Measurements from ENCODE around the gene HMGCR. TPM values are rescaled to one million over a fixed set of nuclear protein-coding genes. Genes with fewer than 3 reads are reported as not detected.

HMGCR gene
- total RNA-seq, 1 experiment from 2014 or later, result 137 TPM

DNA sequence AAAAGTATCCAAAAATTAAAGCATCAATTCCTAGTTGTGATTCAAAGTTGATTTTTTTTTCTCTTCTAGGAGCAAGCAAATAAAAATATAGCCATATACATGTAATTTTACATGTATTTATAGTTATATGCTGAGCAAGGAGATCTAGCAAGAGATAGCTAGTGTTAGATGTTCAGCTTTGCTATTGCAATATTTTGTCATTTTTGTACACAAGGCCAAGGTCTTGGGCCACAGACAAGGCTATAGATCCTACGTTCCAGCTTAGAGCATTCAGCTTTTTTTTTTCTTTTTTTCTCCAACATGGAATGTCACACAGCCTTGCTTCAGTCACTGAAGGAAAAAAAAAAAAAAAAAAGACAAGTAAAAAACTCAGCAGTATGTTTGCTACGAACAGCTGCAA lies 36.8 kb downstream of the HMGCR start:
- POLR2A ChIA-PET, result no interaction called here
- CTCF ChIA-PET, result no interaction called here
- no peaks in the 10 kb centered on the region for H3K27me3 Mint-ChIP-seq (ENCODE audit: low read depth)
- no peak overlapping the region for H3K4me3 Mint-ChIP-seq
- ATAC-seq (no peak), DNase-seq (ENCODE audit: low spot score) (no peak)
- H3K36me3 Mint-ChIP-seq, result peaks cover 4% of the 10 kb centered on the region; the same call in 1 of the 2 replicates
- TF ChIP-seq NR2C2 (CRISPR knock-in tag; IDR thresholded peaks at IDR 0.05), result no peak
- TF ChIP-seq, protein P1, sequence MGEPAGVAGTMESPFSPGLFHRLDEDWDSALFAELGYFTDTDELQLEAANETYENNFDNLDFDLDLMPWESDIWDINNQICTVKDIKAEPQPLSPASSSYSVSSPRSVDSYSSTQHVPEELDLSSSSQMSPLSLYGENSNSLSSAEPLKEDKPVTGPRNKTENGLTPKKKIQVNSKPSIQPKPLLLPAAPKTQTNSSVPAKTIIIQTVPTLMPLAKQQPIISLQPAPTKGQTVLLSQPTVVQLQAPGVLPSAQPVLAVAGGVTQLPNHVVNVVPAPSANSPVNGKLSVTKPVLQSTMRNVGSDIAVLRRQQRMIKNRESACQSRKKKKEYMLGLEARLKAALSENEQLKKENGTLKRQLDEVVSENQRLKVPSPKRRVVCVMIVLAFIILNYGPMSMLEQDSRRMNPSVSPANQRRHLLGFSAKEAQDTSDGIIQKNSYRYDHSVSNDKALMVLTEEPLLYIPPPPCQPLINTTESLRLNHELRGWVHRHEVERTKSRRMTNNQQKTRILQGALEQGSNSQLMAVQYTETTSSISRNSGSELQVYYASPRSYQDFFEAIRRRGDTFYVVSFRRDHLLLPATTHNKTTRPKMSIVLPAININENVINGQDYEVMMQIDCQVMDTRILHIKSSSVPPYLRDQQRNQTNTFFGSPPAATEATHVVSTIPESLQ (CRISPR knock-in tag; IDR thresholded peaks at IDR 0.05), result no peak
- H3K27ac Mint-ChIP-seq, result no peak overlapping the region; the same call in 1 of the 2 replicates
- no peaks in the 10 kb centered on the region for H3K9me3 Mint-ChIP-seq
- H3K4me1 Mint-ChIP-seq, result peaks cover 13% of the 10 kb centered on the region

DNA sequence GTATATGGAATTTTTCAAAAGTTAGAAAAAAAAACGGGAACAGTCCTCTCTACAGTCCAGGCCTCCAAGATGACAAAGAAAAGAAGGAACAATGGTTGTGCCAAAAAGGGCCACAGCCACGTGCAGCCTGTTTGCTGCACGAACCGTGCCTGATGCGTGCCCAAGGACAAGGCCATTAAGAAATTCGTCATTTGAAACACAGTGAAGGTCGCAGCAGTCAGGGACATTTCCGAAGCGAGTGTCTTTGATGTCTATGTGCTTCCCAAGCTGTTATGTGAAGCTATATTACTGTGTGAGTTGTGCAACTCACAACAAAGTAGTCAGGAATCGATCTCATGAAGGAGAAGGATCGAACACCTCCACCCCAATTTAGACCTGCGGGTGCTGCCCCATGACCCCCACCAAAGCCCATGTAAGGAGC lies 37.4 kb downstream of the HMGCR start:
- DNase-seq (ENCODE audit: low spot score) (no peak), ATAC-seq (no peak)
- peak overlapping the region; percentile 4 for H3K27ac Mint-ChIP-seq
- no peaks in the 10 kb centered on the region for H3K9me3 Mint-ChIP-seq
- H3K4me3 Mint-ChIP-seq, result no peak overlapping the region
- H3K36me3 Mint-ChIP-seq, result peaks cover 4% of the 10 kb centered on the region; the same call in 1 of the 2 replicates
- ChIA-PET CTCF (interaction anchor here (0.6 kb wide), 1 partner anchor 36 kb away, joined by 4 read pairs; no protein-coding TSS in a partner anchor), POLR2A (no interaction called here)
- no peak for TF ChIP-seq MAX (CRISPR knock-in tag; IDR thresholded peaks at IDR 0.05)
- TF ChIP-seq MYBL2 (CRISPR knock-in tag; IDR thresholded peaks at IDR 0.05), result no peak
- TF ChIP-seq, protein P2, sequence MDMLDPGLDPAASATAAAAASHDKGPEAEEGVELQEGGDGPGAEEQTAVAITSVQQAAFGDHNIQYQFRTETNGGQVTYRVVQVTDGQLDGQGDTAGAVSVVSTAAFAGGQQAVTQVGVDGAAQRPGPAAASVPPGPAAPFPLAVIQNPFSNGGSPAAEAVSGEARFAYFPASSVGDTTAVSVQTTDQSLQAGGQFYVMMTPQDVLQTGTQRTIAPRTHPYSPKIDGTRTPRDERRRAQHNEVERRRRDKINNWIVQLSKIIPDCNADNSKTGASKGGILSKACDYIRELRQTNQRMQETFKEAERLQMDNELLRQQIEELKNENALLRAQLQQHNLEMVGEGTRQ (CRISPR knock-in tag; IDR thresholded peaks at IDR 0.05), result no peak
- no peak for TF ChIP-seq ESRRA (CRISPR knock-in tag; IDR thresholded peaks at IDR 0.05; ENCODE audit: borderline replicate concordance)
- TF ChIP-seq NFATC4 (CRISPR knock-in tag; IDR thresholded peaks at IDR 0.05), result no peak
- H3K27me3 Mint-ChIP-seq (ENCODE audit: low read depth), result no peaks in the 10 kb centered on the region
- peaks cover 13% of the 10 kb centered on the region for H3K4me1 Mint-ChIP-seq

GRCh38 chr5:75375414-75375813 lies 38.4 kb downstream of the HMGCR start:
- no peaks in the 10 kb centered on the region for H3K9me3 Mint-ChIP-seq
- H3K4me1 Mint-ChIP-seq, result peaks cover 13% of the 10 kb centered on the region
- peaks cover 8% of the 10 kb centered on the region; the same call in 1 of the 2 replicates for H3K36me3 Mint-ChIP-seq
- H3K27me3 Mint-ChIP-seq (ENCODE audit: low read depth), result no peaks in the 10 kb centered on the region
- ChIA-PET CTCF (no interaction called here), POLR2A (interaction anchor here (0.7 kb wide), 1 partner anchor 333 kb away, joined by 3 read pairs; no protein-coding TSS in a partner anchor)
- ATAC-seq, result no peak
- H3K27ac Mint-ChIP-seq, result no peak overlapping the region
- no peak for TF ChIP-seq ATF2 (CRISPR knock-in tag; IDR thresholded peaks at IDR 0.05; ENCODE audit: borderline replicate concordance, low read depth)
- peak; percentile 70; the same call in 1 of the 2 replicates for TF ChIP-seq HMGA2 (CRISPR knock-in tag; IDR thresholded peaks at IDR 0.05)
- TF ChIP-seq USF1 (CRISPR knock-in tag; IDR thresholded peaks at IDR 0.05), result no peak
- no peak for TF ChIP-seq JAZF1 (CRISPR knock-in tag; IDR thresholded peaks at IDR 0.05)
- no peak for TF ChIP-seq GRHL2 (CRISPR knock-in tag; IDR thresholded peaks at IDR 0.05; ENCODE audit: insufficient replicate concordance, severe bottlenecking)
- TF ChIP-seq ZNF219 (CRISPR knock-in tag; IDR thresholded peaks at IDR 0.05; ENCODE audit: borderline replicate concordance), result no peak
- TF ChIP-seq PRDM15 (CRISPR knock-in tag; IDR thresholded peaks at IDR 0.05), result no peak
- no peak for DNase-seq (ENCODE audit: low spot score)
- H3K4me3 Mint-ChIP-seq, result no peak overlapping the region

All from WTC11 (cell line).